Measurements from ENCODE around the gene PLCXD3. TPM values are rescaled to one million over a fixed set of nuclear protein-coding genes. Genes with fewer than 3 reads are reported as not detected.
"Not testable (repeated sequence)": the region's sequence is repeated elsewhere in the genome, so short reads cannot be mapped to it uniquely, and the experiment has no call there.

PLCXD3 gene
- total and polyA plus RNA-seq, 7 donors, result 0.23 to 2.9 (median 1.6) TPM

DNA sequence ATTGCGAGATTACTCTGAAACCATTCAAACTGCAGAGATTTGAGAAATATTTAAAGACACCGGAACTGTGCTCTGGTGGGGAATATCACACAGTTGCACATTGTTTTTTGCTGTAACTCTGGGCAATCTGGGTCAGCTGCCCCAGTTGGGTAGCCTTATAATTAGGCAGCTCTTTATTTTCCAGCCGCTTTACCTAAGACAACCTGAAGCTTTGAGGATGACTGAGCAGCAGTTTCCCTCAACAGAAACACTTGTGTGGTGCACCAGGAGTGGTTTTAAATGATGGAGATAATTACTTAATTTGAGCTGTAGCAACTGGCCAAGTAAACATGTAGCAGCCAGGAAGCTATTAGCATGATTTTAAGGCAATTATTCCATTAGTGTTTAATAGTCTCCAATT, 2.9 kb downstream of the PLCXD3 start:
- TF ChIP-seq POLR2A (IDR thresholded peaks at IDR 0.05), result no peak
- TF ChIP-seq, protein P1, sequence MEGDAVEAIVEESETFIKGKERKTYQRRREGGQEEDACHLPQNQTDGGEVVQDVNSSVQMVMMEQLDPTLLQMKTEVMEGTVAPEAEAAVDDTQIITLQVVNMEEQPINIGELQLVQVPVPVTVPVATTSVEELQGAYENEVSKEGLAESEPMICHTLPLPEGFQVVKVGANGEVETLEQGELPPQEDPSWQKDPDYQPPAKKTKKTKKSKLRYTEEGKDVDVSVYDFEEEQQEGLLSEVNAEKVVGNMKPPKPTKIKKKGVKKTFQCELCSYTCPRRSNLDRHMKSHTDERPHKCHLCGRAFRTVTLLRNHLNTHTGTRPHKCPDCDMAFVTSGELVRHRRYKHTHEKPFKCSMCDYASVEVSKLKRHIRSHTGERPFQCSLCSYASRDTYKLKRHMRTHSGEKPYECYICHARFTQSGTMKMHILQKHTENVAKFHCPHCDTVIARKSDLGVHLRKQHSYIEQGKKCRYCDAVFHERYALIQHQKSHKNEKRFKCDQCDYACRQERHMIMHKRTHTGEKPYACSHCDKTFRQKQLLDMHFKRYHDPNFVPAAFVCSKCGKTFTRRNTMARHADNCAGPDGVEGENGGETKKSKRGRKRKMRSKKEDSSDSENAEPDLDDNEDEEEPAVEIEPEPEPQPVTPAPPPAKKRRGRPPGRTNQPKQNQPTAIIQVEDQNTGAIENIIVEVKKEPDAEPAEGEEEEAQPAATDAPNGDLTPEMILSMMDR (IDR thresholded peaks at IDR 0.05), result no peak
- no peak for TF ChIP-seq EP300 (IDR thresholded peaks at IDR 0.05)
- TF ChIP-seq POLR2AphosphoS5 (IDR thresholded peaks at IDR 0.05), result no peak
- no peaks in the 10 kb centered on the region for H3K9me3 ChIP-seq
- H3K27me3 ChIP-seq, result peaks cover 0 to 33% (median 0%) of the 10 kb centered on the region in 3 donors
- H3K36me3 ChIP-seq, result no peaks in the 10 kb centered on the region
- DNase-seq, result no peak
- intact Hi-C loops (cut with DNase I), result no loop called here
- no peak overlapping the region for H3K27ac ChIP-seq
- H3K4me1 ChIP-seq, result peaks cover 0 to 19% (median 15%) of the 10 kb centered on the region in 4 donors
- 92 to 94% methylated on average over 3 of the region's 3 CpGs for WGBS, 2 donors
- H3K4me3 ChIP-seq, result no peak overlapping the region

DNA sequence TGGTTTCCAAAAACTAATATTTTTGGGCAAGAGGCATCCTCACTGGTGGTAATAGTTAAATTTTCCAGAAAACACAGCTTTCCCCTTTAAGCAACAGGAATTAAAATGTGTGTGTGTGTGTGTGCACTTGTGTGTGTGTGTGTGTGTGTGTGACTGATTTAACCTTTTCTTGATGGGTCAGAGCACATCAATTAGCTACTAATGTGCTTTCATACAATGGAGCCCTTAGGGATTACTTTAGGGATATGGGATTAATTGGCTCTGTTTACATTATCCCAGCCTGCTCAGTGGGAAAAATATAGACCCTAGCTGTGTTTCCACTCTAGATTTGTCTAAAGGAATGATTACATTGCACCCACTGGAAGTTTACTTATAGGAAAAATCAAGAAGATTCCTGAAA, 6.5 kb downstream of the PLCXD3 start:
- intact Hi-C loops (cut with DNase I), result no loop called here
- TF ChIP-seq EP300 (IDR thresholded peaks at IDR 0.05) (no peak), POLR2A (IDR thresholded peaks at IDR 0.05) (no peak), POLR2AphosphoS5 (IDR thresholded peaks at IDR 0.05) (no peak)
- TF ChIP-seq, protein P1 (IDR thresholded peaks at IDR 0.05), result no peak
- Histone ChIP-seq H3K4me3 (no peak overlapping the region), H3K27me3 (no peaks in the 10 kb centered on the region), H3K36me3 (no peaks in the 10 kb centered on the region), H3K9me3 (no peaks in the 10 kb centered on the region), H3K4me1 (no peaks in the 10 kb centered on the region), H3K27ac (no peak overlapping the region)
- no peak for DNase-seq

DNA sequence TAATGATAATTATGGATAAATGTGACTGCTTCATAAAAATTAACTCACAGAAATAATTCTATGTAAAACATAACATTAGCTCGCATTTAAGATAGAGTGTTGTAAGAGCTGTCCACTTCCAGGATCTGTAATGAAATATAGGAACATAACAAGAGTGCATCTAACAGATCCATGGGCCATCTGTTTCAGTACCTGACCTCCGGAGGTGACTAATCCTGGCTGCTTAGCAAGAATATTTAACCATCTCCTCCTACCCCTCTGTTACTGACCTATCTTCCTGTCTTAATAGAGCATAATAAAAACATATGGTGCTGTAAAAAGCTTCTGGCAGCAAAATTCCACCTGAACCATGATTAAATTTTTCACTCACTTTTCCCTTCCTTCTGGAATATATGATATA, 7.1 kb downstream of the PLCXD3 start:
- DNase-seq, result no peak
- no peaks in the 10 kb centered on the region for H3K36me3 ChIP-seq
- no peaks in the 10 kb centered on the region for H3K27me3 ChIP-seq
- no peaks in the 10 kb centered on the region for H3K4me1 ChIP-seq
- H3K27ac ChIP-seq, result no peak overlapping the region
- intact Hi-C loops (cut with DNase I), result no loop called here
- WGBS, 2 donors, result 60 to 84% methylated on average over 2 of the region's 2 CpGs
- no peak for TF ChIP-seq POLR2AphosphoS5 (IDR thresholded peaks at IDR 0.05)
- TF ChIP-seq POLR2A (IDR thresholded peaks at IDR 0.05), result no peak
- TF ChIP-seq EP300 (IDR thresholded peaks at IDR 0.05), result no peak
- TF ChIP-seq, protein P1 (IDR thresholded peaks at IDR 0.05), result no peak
- no peaks in the 10 kb centered on the region for H3K9me3 ChIP-seq
- no peak overlapping the region for H3K4me3 ChIP-seq

DNA sequence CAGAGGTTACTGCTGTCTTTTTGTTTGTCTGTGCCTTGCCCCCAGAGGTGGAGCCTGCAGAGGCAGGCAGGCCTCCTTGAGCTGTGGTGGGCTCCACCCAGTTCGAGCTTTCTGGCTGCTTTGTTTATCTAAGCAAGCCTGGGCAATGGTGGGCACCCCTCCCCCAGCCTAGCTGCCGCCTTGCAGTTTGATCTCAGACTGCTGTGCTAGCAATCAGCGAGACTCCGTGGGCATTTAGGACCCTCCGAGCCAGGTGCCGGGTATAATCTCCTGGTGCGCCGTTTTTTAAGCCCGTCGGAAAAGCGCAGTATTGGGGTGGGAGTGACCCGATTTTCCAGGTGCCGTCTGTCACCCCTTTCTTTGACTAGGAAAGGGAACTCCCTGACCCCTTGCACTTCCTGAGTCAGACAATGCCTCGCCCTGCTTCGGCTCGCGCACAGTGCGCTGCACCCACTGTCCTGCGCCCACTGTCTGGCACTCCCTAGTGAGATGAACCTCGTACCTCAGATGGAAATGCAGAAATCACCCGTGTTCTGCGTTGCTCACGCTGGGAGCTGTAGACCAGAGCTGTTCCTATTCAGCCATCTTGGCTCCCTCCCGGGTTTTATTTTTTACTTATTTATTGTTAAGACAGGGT, 16.8 kb downstream of the PLCXD3 start:
- DNase-seq; H3K27ac ChIP-seq; H3K27me3 ChIP-seq; H3K4me1 ChIP-seq; H3K9me3 ChIP-seq; intact Hi-C loops (cut with DNase I); H3K4me3 ChIP-seq; H3K36me3 ChIP-seq: not testable (repeated sequence)
- 88 to 89% methylated on average over 24 of the region's 24 CpGs for WGBS, 2 donors

DNA sequence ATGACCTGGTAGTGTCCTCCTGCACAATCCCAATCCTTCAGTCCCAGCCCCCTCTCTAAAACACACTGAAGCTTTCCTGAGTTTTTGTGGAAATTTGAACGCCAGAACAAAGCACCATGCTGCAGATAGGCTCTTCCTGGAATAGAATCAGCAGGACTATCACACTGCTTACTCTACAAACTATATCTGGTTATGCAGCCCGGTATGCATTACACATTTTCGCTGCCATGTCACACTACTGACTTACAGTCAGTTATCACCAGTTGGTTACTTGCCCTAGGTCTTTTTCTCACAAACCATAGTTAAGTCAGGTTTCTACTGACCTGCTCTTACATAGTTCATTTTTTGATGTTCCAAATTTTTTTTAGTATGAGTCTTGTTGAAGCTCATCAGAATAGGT, 24.9 kb downstream of the PLCXD3 start:
- TF ChIP-seq, protein P1 (IDR thresholded peaks at IDR 0.05), result no peak
- TF ChIP-seq POLR2AphosphoS5 (IDR thresholded peaks at IDR 0.05) (no peak), POLR2A (IDR thresholded peaks at IDR 0.05) (no peak), EP300 (IDR thresholded peaks at IDR 0.05) (no peak)
- no peak for DNase-seq
- intact Hi-C loops (cut with DNase I), result no loop called here
- H3K9me3 ChIP-seq, result no peaks in the 10 kb centered on the region
- H3K4me3 ChIP-seq, result no peak overlapping the region
- no peaks in the 10 kb centered on the region for H3K27me3 ChIP-seq
- WGBS, 2 donors, result 89 to 90% methylated on average over 3 of the region's 3 CpGs
- H3K4me1 ChIP-seq, result no peaks in the 10 kb centered on the region
- H3K27ac ChIP-seq, result no peak overlapping the region
- no peaks in the 10 kb centered on the region for H3K36me3 ChIP-seq
